ENCODE results near the gene NUP62CL. TPM values are rescaled to one million over a fixed set of nuclear protein-coding genes. Genes with fewer than 3 reads are reported as not detected.

Gene NUP62CL
- total and polyA plus RNA-seq, 4 donors, result 0.97 to 6.8 (median 2.6) TPM

GRCh38 chrX:107207943-107208342, 1.7 kb upstream of the NUP62CL start:
- 97% methylated on average over 9 of the region's 9 CpGs for WGBS
- H3K4me1 ChIP-seq (ENCODE audit: control insufficient read depth in 4 of 4, insufficient read depth in 4 of 4, low read length in 3 of 4), result no peaks in the 10 kb centered on the region
- no peak for TF ChIP-seq TAF1 (conservative IDR thresholded peaks at IDR 0.05)
- TF ChIP-seq FOXA1 (IDR thresholded peaks at IDR 0.05), result no peak
- no peak for TF ChIP-seq SP1 (IDR thresholded peaks at IDR 0.05)
- TF ChIP-seq NR2F2 (IDR thresholded peaks at IDR 0.05), result no peak
- TF ChIP-seq GABPA (IDR thresholded peaks at IDR 0.05 in 1 of 2, conservative IDR thresholded peaks at IDR 0.05 in 1 of 2), result no peak
- no peak for TF ChIP-seq HNF4G (IDR thresholded peaks at IDR 0.05)
- no peak for TF ChIP-seq ATF3 (IDR thresholded peaks at IDR 0.05)
- no peak for TF ChIP-seq ZBTB33 (IDR thresholded peaks at IDR 0.05)
- TF ChIP-seq EGR1 (IDR thresholded peaks at IDR 0.05; ENCODE audit: low read depth in 2 of 2), result no peak
- no peak for TF ChIP-seq REST (IDR thresholded peaks at IDR 0.05)
- no peak for TF ChIP-seq HNF4A (conservative IDR thresholded peaks at IDR 0.05)
- TF ChIP-seq JUND (IDR thresholded peaks at IDR 0.05), result no peak
- TF ChIP-seq RAD21 (IDR thresholded peaks at IDR 0.05), result no peak
- TF ChIP-seq MAX (IDR thresholded peaks at IDR 0.05), result no peak
- TF ChIP-seq CTCF (IDR thresholded peaks at IDR 0.05; ENCODE audit: low read depth, low read length, missing input control), result no peak
- TF ChIP-seq FOXA2 (IDR thresholded peaks at IDR 0.05), result no peak
- no peak for TF ChIP-seq RXRA (IDR thresholded peaks at IDR 0.05)
- no peak overlapping the region for H3K27ac ChIP-seq (ENCODE audit: low read depth in 1 of 2, low read length in 2 of 2)
- no peaks in the 10 kb centered on the region for H3K36me3 ChIP-seq (ENCODE audit: control insufficient read depth in 4 of 4, insufficient read depth in 3 of 4, low read depth in 1 of 4, low read length in 3 of 4)
- H3K4me3 ChIP-seq (ENCODE audit: low read depth in 1 of 3, low read length in 3 of 3), result no peak overlapping the region
- no peak overlapping the region for H3K9ac ChIP-seq (ENCODE audit: low read depth in 1 of 2, low read length in 2 of 2)
- H3K9me3 ChIP-seq (ENCODE audit: control insufficient read depth in 4 of 4, low read length in 3 of 4), result no peaks in the 10 kb centered on the region
- no peaks in the 10 kb centered on the region for H3K27me3 ChIP-seq (ENCODE audit: control insufficient read depth in 4 of 4, insufficient read depth in 4 of 4, low read length in 3 of 4)
- no peak for DNase-seq (ENCODE audit: low spot score)

- H3K9ac ChIP-seq (ENCODE audit: low read depth in 1 of 2, low read length in 2 of 2), result no peak overlapping the region
- H3K36me3 ChIP-seq (ENCODE audit: control insufficient read depth in 4 of 4, insufficient read depth in 3 of 4, low read depth in 1 of 4, low read length in 3 of 4), result no peaks in the 10 kb centered on the region
- no peaks in the 10 kb centered on the region for H3K9me3 ChIP-seq (ENCODE audit: control insufficient read depth in 4 of 4, low read length in 3 of 4)
- DNase-seq (ENCODE audit: low spot score), result no peak
- H3K27ac ChIP-seq (ENCODE audit: low read depth in 1 of 2, low read length in 2 of 2), result no peak overlapping the region
- no peaks in the 10 kb centered on the region for H3K4me1 ChIP-seq (ENCODE audit: control insufficient read depth in 4 of 4, insufficient read depth in 4 of 4, low read length in 3 of 4)
- no peaks in the 10 kb centered on the region for H3K27me3 ChIP-seq (ENCODE audit: control insufficient read depth in 4 of 4, insufficient read depth in 4 of 4, low read length in 3 of 4)
- WGBS, result 95% methylated on average over 7 of the region's 7 CpGs
- H3K4me3 ChIP-seq (ENCODE audit: low read depth in 1 of 3, low read length in 3 of 3), result no peak overlapping the region
- TF ChIP-seq SP1 (IDR thresholded peaks at IDR 0.05) (no peak), CTCF (IDR thresholded peaks at IDR 0.05; ENCODE audit: low read depth, low read length, missing input control) (no peak), MAX (IDR thresholded peaks at IDR 0.05) (no peak), REST (IDR thresholded peaks at IDR 0.05) (no peak), GABPA (IDR thresholded peaks at IDR 0.05 in 1 of 2, conservative IDR thresholded peaks at IDR 0.05 in 1 of 2) (no peak), RXRA (IDR thresholded peaks at IDR 0.05) (no peak), FOXA1 (IDR thresholded peaks at IDR 0.05) (no peak), RAD21 (IDR thresholded peaks at IDR 0.05) (no peak)
These were observed 856 bp upstream of the NUP62CL start for GRCh38 chrX:107207089-107207488.
